Kidney epithelial cell (primary cell): ENCODE data around the gene MYO1D. TPM values are rescaled to one million over a fixed set of nuclear protein-coding genes. Genes with fewer than 3 reads are reported as not detected.

Experiments used
- DNase-seq: peaks from one replicate; pipeline ENCODE4 v3.0.0-alpha.2; 2010; ENCODE audit warnings: low read depth
- H3K27me3 ChIP-seq: 2 replicates; pipeline ENCODE4 v1.6.0; 2011; ENCODE audit warnings: low read length; ENCODE audit not compliant: control insufficient read depth, insufficient read depth
- H3K36me3 ChIP-seq: 2 replicates; pipeline ENCODE4 v1.5.1; 2011; ENCODE audit warnings: low read length; ENCODE audit not compliant: control insufficient read depth, insufficient read depth
- H3K4me3 ChIP-seq: 2 replicates; pipeline ENCODE4 v1.5.1; 2011; ENCODE audit warnings: low read depth, mild to moderate bottlenecking, control low read depth, low read length
- CTCF ChIP-seq: IDR thresholded peaks from 2 replicates; pipeline ENCODE4 v1.5.1; 2011; ENCODE audit warnings: mild to moderate bottlenecking, moderate library complexity, low read length, control low read depth, inconsistent platforms; ENCODE audit not compliant: insufficient read depth, poor library complexity, severe bottlenecking
- total RNA-seq: library from RNA; depleted of rRNA; stranded (reverse); fragments of >200 nt; gene quantifications from 2 replicates; pipeline ENCODE4 v1.2.3, GENCODE V29; 2015

The MYO1D gene
- total RNA-seq, 1 donor from 2014 or later = 95.5 TPM

DNA sequence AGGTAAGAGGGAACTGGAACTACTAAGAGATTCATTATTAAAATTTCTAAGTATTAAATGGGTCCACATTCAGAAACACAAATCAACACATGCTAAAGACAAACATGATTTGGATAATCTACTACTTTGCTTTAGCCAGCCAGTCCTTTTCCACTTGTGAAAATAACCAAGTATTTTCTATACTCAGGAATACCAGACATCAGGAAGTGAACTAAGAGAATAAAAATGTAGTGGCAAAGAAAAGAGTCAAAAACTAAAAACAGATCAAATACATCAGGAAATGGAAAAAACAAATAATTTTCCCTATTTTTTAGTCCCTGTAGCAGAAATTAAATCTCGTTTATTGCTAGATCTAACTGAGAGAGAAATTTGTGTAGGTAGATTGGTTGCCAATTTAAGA is 78.0 kb downstream of the MYO1D start:
- no peak for TF ChIP-seq CTCF
- no peak for DNase-seq

GRCh38 chr17:32795339-32795979 is 81.5 kb downstream of the MYO1D start:
- Histone ChIP-seq H3K4me3 (no peak overlapping the region), H3K36me3 (no peaks in the 10 kb centered on the region), H3K27me3 (no peaks in the 10 kb centered on the region)
- DNase-seq = no peak
- no peak for TF ChIP-seq CTCF

More for the DNA sequence above, 78.0 kb downstream of the MYO1D start:
- Histone ChIP-seq H3K4me3 (no peak overlapping the region), H3K36me3 (no peaks in the 10 kb centered on the region), H3K27me3 (no peaks in the 10 kb centered on the region)

DNA sequence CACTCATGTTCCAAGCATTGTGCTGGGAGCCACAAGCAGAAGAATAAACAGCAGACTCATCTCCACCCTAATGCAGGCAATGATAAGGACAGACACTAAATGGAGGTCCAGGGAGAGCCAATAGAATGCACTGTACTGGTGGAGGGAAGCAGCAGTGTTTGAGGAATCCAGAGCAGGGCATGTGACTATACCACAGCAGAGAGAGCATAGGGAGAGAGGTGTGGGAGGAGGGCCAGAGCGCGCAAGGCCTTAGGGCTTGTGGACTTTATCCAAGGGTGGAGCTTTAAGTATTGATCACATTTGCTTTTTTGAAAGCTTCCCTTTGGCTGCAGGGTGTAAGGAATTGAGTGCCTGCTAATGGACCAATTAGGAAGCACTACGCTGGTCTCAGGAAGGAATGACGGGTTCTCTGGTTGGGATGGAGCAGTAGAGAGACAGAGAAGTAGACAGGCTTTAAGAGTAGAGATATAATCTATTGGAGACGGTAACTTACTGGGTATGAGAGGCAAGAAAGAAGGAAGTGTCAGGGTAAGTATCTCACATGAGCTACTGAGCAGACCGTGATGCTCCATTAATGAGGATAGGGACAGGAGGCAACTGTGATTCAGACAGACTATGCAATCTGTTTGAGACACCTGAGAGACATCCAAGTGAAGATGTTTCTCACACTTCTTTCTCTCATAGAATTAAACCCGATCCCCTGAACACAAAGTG is 82.2 kb downstream of the MYO1D start:
- Histone ChIP-seq H3K4me3 (no peak overlapping the region), H3K36me3 (no peaks in the 10 kb centered on the region), H3K27me3 (no peaks in the 10 kb centered on the region)
- TF ChIP-seq CTCF = no peak
- no peak for DNase-seq

GRCh38 chr17:32793841-32794240 is 83.1 kb downstream of the MYO1D start:
- no peaks in the 10 kb centered on the region for H3K36me3 ChIP-seq
- TF ChIP-seq CTCF = no peak
- no peaks in the 10 kb centered on the region for H3K27me3 ChIP-seq
- DNase-seq = no peak
- H3K4me3 ChIP-seq = no peak overlapping the region

GRCh38 chr17:32792207-32792606 is 84.7 kb downstream of the MYO1D start:
- Histone ChIP-seq H3K36me3 (no peaks in the 10 kb centered on the region), H3K4me3 (no peak overlapping the region), H3K27me3 (no peaks in the 10 kb centered on the region)
- no peak for DNase-seq
- TF ChIP-seq CTCF = no peak

DNA sequence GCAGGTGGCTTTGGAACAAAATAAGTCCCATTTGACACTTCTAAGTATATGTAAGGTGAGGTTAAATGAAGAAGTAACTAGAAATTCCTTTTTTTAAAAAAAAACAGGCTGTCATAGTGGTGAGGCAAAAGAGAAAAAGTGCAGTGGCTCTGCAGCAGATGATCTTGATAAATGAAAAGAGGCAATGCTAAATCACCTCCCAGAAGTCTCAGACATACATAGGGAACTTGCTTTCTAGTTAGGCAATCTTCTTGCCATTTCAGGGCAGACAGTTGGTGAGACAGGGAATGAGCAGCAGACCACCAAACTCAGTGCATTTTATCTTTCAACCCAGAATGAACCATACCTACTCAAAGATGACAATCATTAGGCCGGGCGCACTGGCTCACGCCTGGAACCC is 90.8 kb downstream of the MYO1D start:
- H3K4me3 ChIP-seq = no peak overlapping the region
- DNase-seq = no peak
- no peak for TF ChIP-seq CTCF
- no peaks in the 10 kb centered on the region for H3K27me3 ChIP-seq
- no peaks in the 10 kb centered on the region for H3K36me3 ChIP-seq
